HG03469 (cell line): ENCODE measurements around the gene TFCP2L1.

Experiments used
- ATAC-seq: cut with Tn5 transposase; IDR thresholded peaks from one replicate; pipeline ENCODE4 v1.9.1; 2021; ENCODE audit warnings: mild to moderate bottlenecking, moderate library complexity, moderate number of reproducible peaks; ENCODE audit not compliant: unreplicated experiment

TFCP2L1 gene

GRCh38 chr2:121295911-121296650 is 11.1 kb upstream of the TFCP2L1 start:
- no peak for ATAC-seq

GRCh38 chr2:121294881-121295840 is 10.2 kb upstream of the TFCP2L1 start:
- no peak for ATAC-seq

- ATAC-seq, result no peak
Measured at GRCh38 chr2:121293450-121294325, 8.7 kb upstream of the TFCP2L1 start.

- no peak for ATAC-seq
Measured at GRCh38 chr2:121291251-121291580, 6.2 kb upstream of the TFCP2L1 start.

GRCh38 chr2:121289271-121289670 is 4.3 kb upstream of the TFCP2L1 start:
- no peak for ATAC-seq

GRCh38 chr2:121288454-121289231 is 3.6 kb upstream of the TFCP2L1 start:
- no peak for ATAC-seq

GRCh38 chr2:121287956-121288355 is 3.0 kb upstream of the TFCP2L1 start:
- ATAC-seq, result no peak

GRCh38 chr2:121287146-121287798 is 2.3 kb upstream of the TFCP2L1 start:
- no peak for ATAC-seq

- ATAC-seq, result no peak
Measured at GRCh38 chr2:121286506-121286905, 1.5 kb upstream of the TFCP2L1 start.

- ATAC-seq, result no peak
Measured at GRCh38 chr2:121285926-121286325, 924 bp upstream of the TFCP2L1 start.

- no peak for ATAC-seq
Measured at GRCh38 chr2:121283670-121284462, 1.1 kb downstream of the TFCP2L1 start.

GRCh38 chr2:121282800-121283385 is 2.1 kb downstream of the TFCP2L1 start:
- ATAC-seq, result no peak

- no peak for ATAC-seq
Measured at GRCh38 chr2:121281694-121282093, 3.3 kb downstream of the TFCP2L1 start.

GRCh38 chr2:121281107-121281506 is 3.9 kb downstream of the TFCP2L1 start:
- ATAC-seq, result no peak

GRCh38 chr2:121279476-121280220 is 5.4 kb downstream of the TFCP2L1 start:
- ATAC-seq, result no peak

GRCh38 chr2:121276341-121276740 is 8.7 kb downstream of the TFCP2L1 start:
- ATAC-seq, result no peak

- ATAC-seq, result no peak
Measured at GRCh38 chr2:121273116-121273515, 11.9 kb downstream of the TFCP2L1 start.

GRCh38 chr2:121272596-121272995 is 12.4 kb downstream of the TFCP2L1 start:
- ATAC-seq, result no peak
